ENCODE results near the gene PTPRO.

PTPRO gene

GRCh38 chr12:15323480-15323879 is 1.2 kb downstream of the PTPRO start:
- no peaks in the 10 kb centered on the region for H3K36me3 ChIP-seq (ENCODE audit: control insufficient read depth, insufficient read depth, low read length)
- H3K27me3 ChIP-seq (ENCODE audit: control insufficient read depth, insufficient read depth, low read length), result no peaks in the 10 kb centered on the region
- H3K4me3 ChIP-seq (ENCODE audit: low read depth, low read length), result no peak overlapping the region
- no peaks in the 10 kb centered on the region for H3K9me3 ChIP-seq (ENCODE audit: control insufficient read depth, low read length)
- no peaks in the 10 kb centered on the region for H3K4me1 ChIP-seq
- H3K79me2 ChIP-seq, result no peaks in the 10 kb centered on the region
- no peak overlapping the region for H3K9ac ChIP-seq
- no peak overlapping the region for H3K4me2 ChIP-seq (ENCODE audit: low read length)
- H3K27ac ChIP-seq, result no peak overlapping the region
- no peak for TF ChIP-seq CTCF (IDR thresholded peaks at IDR 0.05)
- no peak overlapping the region for H2AFZ ChIP-seq

- H3K4me1 ChIP-seq, result no peaks in the 10 kb centered on the region
- no peak for TF ChIP-seq CTCF (IDR thresholded peaks at IDR 0.05)
- H3K27ac ChIP-seq, result no peak overlapping the region
- H3K4me2 ChIP-seq (ENCODE audit: low read length), result no peak overlapping the region
- H3K79me2 ChIP-seq, result no peaks in the 10 kb centered on the region
- no peaks in the 10 kb centered on the region for H3K36me3 ChIP-seq (ENCODE audit: control insufficient read depth, insufficient read depth, low read length)
- no peak overlapping the region for H3K4me3 ChIP-seq (ENCODE audit: low read depth, low read length)
- H3K9ac ChIP-seq, result no peak overlapping the region
- H2AFZ ChIP-seq, result no peak overlapping the region
- H3K9me3 ChIP-seq (ENCODE audit: control insufficient read depth, low read length), result no peaks in the 10 kb centered on the region
- no peaks in the 10 kb centered on the region for H3K27me3 ChIP-seq (ENCODE audit: control insufficient read depth, insufficient read depth, low read length)
Observed at GRCh38 chr12:15329891-15330290, 7.6 kb downstream of the PTPRO start.

- Histone ChIP-seq H3K4me2 (ENCODE audit: low read length) (no peak overlapping the region), H3K79me2 (no peaks in the 10 kb centered on the region), H3K9ac (no peak overlapping the region), H3K27ac (no peak overlapping the region), H3K4me3 (ENCODE audit: low read depth, low read length) (no peak overlapping the region), H2AFZ (no peak overlapping the region), H3K27me3 (ENCODE audit: control insufficient read depth, insufficient read depth, low read length) (no peaks in the 10 kb centered on the region), H3K9me3 (ENCODE audit: control insufficient read depth, low read length) (no peaks in the 10 kb centered on the region), H3K4me1 (no peaks in the 10 kb centered on the region), H3K36me3 (ENCODE audit: control insufficient read depth, insufficient read depth, low read length) (no peaks in the 10 kb centered on the region)
- no peak for TF ChIP-seq CTCF (IDR thresholded peaks at IDR 0.05)
Observed at GRCh38 chr12:15334225-15334624, 11.9 kb downstream of the PTPRO start.

GRCh38 chr12:15335959-15336358 is 13.7 kb downstream of the PTPRO start:
- H3K4me1 ChIP-seq, result no peaks in the 10 kb centered on the region
- no peaks in the 10 kb centered on the region for H3K36me3 ChIP-seq (ENCODE audit: control insufficient read depth, insufficient read depth, low read length)
- no peaks in the 10 kb centered on the region for H3K9me3 ChIP-seq (ENCODE audit: control insufficient read depth, low read length)
- no peak overlapping the region for H3K4me2 ChIP-seq (ENCODE audit: low read length)
- H3K27me3 ChIP-seq (ENCODE audit: control insufficient read depth, insufficient read depth, low read length), result no peaks in the 10 kb centered on the region
- H3K9ac ChIP-seq, result no peak overlapping the region
- H3K27ac ChIP-seq, result no peak overlapping the region
- H3K4me3 ChIP-seq (ENCODE audit: low read depth, low read length), result no peak overlapping the region
- TF ChIP-seq CTCF (IDR thresholded peaks at IDR 0.05), result no peak
- no peaks in the 10 kb centered on the region for H3K79me2 ChIP-seq
- H2AFZ ChIP-seq, result no peak overlapping the region

- TF ChIP-seq CTCF (IDR thresholded peaks at IDR 0.05), result no peak
- Histone ChIP-seq H3K9me3 (ENCODE audit: control insufficient read depth, low read length) (no peaks in the 10 kb centered on the region), H3K27ac (no peak overlapping the region)
Observed at GRCh38 chr12:15336768-15337553, 14.7 kb downstream of the PTPRO start.

More at GRCh38 chr12:15336768-15337553, 14.7 kb downstream of the PTPRO start:
- H3K27me3 ChIP-seq (ENCODE audit: control insufficient read depth, insufficient read depth, low read length), result no peaks in the 10 kb centered on the region
- H3K4me3 ChIP-seq (ENCODE audit: low read depth, low read length), result no peak overlapping the region
- H3K4me2 ChIP-seq (ENCODE audit: low read length), result no peak overlapping the region
- no peaks in the 10 kb centered on the region for H3K36me3 ChIP-seq (ENCODE audit: control insufficient read depth, insufficient read depth, low read length)
- H3K9ac ChIP-seq, result no peak overlapping the region
- no peak overlapping the region for H2AFZ ChIP-seq
- H3K4me1 ChIP-seq, result no peaks in the 10 kb centered on the region
- H3K79me2 ChIP-seq, result no peaks in the 10 kb centered on the region

Measured in parathyroid adenoma (tissue), 2 donors.